HEK293 (cell line): ENCODE measurements around the gene SPRR2B.
"Not testable (repeated sequence)": the region's sequence is repeated elsewhere in the genome, so short reads cannot be mapped to it uniquely, and the experiment has no call there.

Source experiments
- CTCF ChIA-PET: fragments of 350-600 bp; formaldehyde crosslinking; extraction: SDS; loops from one replicate; lab custom pipeline; 2021; ENCODE audit warnings: antibody characterized with exemption; lab: Yijun Ruan, JAX
- POLR2A ChIA-PET: fragments of 300-600 bp; formaldehyde crosslinking; extraction: SDS; loops from one replicate; lab custom pipeline; 2020; ENCODE audit warnings: antibody characterized with exemption, inconsistent platforms; lab: Yijun Ruan, JAX
- H3K27ac ChIP-seq: fragments of 200-500 bp; sonication (Bioruptor generic); 2 replicates; pipeline ENCODE4 v1.5.1; 2014; ENCODE audit warnings: low read depth, low read length, control low read depth, inconsistent platforms; ENCODE audit errors: extremely low read depth
- H3K36me3 ChIP-seq, 2 experiments: fragments of 200-500 bp in 1 of 2; sonication (Bioruptor generic) in 1 of 2; 1 replicate in 1 of 2; 2 replicates in 1 of 2; pipeline ENCODE4 v1.5.1; 2014 to 2017; ENCODE audit warnings: inconsistent platforms in 2 of 2, low read length in 2 of 2; ENCODE audit not compliant: control insufficient read depth in 2 of 2, insufficient read depth in 1 of 2
- H3K4me1 ChIP-seq: fragments of 200-500 bp; sonication (Bioruptor generic); 2 replicates; pipeline ENCODE4 v1.5.1; 2014; ENCODE audit warnings: mild to moderate bottlenecking, low read length, inconsistent platforms; ENCODE audit not compliant: control insufficient read depth, insufficient read depth
- H3K4me3 ChIP-seq: 2 replicates; pipeline ENCODE4 v1.5.1; 2011; ENCODE audit warnings: low read depth, mild to moderate bottlenecking, control low read depth, low read length, moderate library complexity
- H3K9me3 ChIP-seq: fragments of 200-500 bp; sonication (Bioruptor generic); 2 replicates; pipeline ENCODE4 v1.5.1; 2014; ENCODE audit warnings: low read depth, low read length, inconsistent platforms; ENCODE audit not compliant: control insufficient read depth, insufficient read depth
- INSM2 ChIP-seq: fragments of 450-650 bp; formaldehyde crosslinking; IDR thresholded peaks from 2 replicates; pipeline ENCODE4 v1.5.1; 2016; ENCODE audit warnings: missing biosample characterization, missing genetic modification characterization
- KLF7 ChIP-seq: fragments of 450-650 bp; formaldehyde crosslinking; IDR thresholded peaks from 2 replicates; pipeline ENCODE4 v1.5.1; 2016; ENCODE audit warnings: missing biosample characterization, missing genetic modification characterization, borderline replicate concordance
- MYNN ChIP-seq: fragments of 450-650 bp; formaldehyde crosslinking; IDR thresholded peaks from 2 replicates; pipeline ENCODE4 v1.5.1; 2016; ENCODE audit warnings: missing biosample characterization, missing genetic modification characterization, borderline replicate concordance
- SCRT1 ChIP-seq: fragments of 450-650 bp; formaldehyde crosslinking; IDR thresholded peaks from 2 replicates; pipeline ENCODE4 v1.5.1; 2016; ENCODE audit warnings: missing biosample characterization, missing genetic modification characterization, borderline replicate concordance
- TSHZ1 ChIP-seq: fragments of 450-650 bp; formaldehyde crosslinking; IDR thresholded peaks from 2 replicates; pipeline ENCODE4 v1.5.1; 2016; ENCODE audit warnings: missing biosample characterization, missing genetic modification characterization, borderline replicate concordance
- YY2 ChIP-seq: fragments of 450-650 bp; formaldehyde crosslinking; IDR thresholded peaks from 2 replicates; pipeline ENCODE4 v1.5.1; 2016; ENCODE audit warnings: missing biosample characterization, missing genetic modification characterization
- ZNF140 ChIP-seq: fragments of 450-650 bp; formaldehyde crosslinking; IDR thresholded peaks from 2 replicates; pipeline ENCODE4 v1.5.1; 2016; ENCODE audit warnings: missing biosample characterization, missing genetic modification characterization
- ZNF19 ChIP-seq: fragments of 450-650 bp; formaldehyde crosslinking; IDR thresholded peaks from 2 replicates; pipeline ENCODE4; 2016; ENCODE audit warnings: missing biosample characterization, missing genetic modification characterization, low read depth
- ZNF302 ChIP-seq: fragments of 450-650 bp; formaldehyde crosslinking; IDR thresholded peaks from 2 replicates; pipeline ENCODE4 v1.5.1; 2016; ENCODE audit warnings: missing biosample characterization, missing genetic modification characterization, low read depth
- ZNF311 ChIP-seq: fragments of 450-650 bp; formaldehyde crosslinking; IDR thresholded peaks from 2 replicates; pipeline ENCODE4 v1.5.1; 2017; ENCODE audit warnings: missing biosample characterization, missing genetic modification characterization, borderline replicate concordance
- ZNF560 ChIP-seq: fragments of 450-650 bp; formaldehyde crosslinking; IDR thresholded peaks from 2 replicates; pipeline ENCODE4 v1.5.1; 2017; ENCODE audit warnings: missing biosample characterization, missing genetic modification characterization, borderline replicate concordance
- ZNF623 ChIP-seq: fragments of 450-650 bp; formaldehyde crosslinking; IDR thresholded peaks from 2 replicates; pipeline ENCODE4 v1.5.1; 2016; ENCODE audit warnings: missing biosample characterization, missing genetic modification characterization
- ZSCAN4 ChIP-seq: fragments of 450-650 bp; formaldehyde crosslinking; IDR thresholded peaks from 2 replicates; pipeline ENCODE4 v1.5.1; 2017; ENCODE audit warnings: missing biosample characterization, missing genetic modification characterization
- ZXDB ChIP-seq: fragments of 450-650 bp; formaldehyde crosslinking; IDR thresholded peaks from 2 replicates; pipeline ENCODE4 v1.5.1; 2016; ENCODE audit warnings: missing biosample characterization, missing genetic modification characterization
- TF ChIP-seq, protein P1 (sequence below): fragments of 450-650 bp; formaldehyde crosslinking; IDR thresholded peaks from 2 replicates; pipeline ENCODE4 v1.5.1; 2016; ENCODE audit warnings: missing biosample characterization, missing genetic modification characterization

The SPRR2B gene

GRCh38 chr1:153115264-153115663 is 43.9 kb upstream of the SPRR2B start:
- H3K36me3 ChIP-seq, H3K4me3 ChIP-seq, CTCF ChIA-PET, H3K27ac ChIP-seq, H3K4me1 ChIP-seq, H3K9me3 ChIP-seq, POLR2A ChIA-PET: not testable (repeated sequence)

DNA sequence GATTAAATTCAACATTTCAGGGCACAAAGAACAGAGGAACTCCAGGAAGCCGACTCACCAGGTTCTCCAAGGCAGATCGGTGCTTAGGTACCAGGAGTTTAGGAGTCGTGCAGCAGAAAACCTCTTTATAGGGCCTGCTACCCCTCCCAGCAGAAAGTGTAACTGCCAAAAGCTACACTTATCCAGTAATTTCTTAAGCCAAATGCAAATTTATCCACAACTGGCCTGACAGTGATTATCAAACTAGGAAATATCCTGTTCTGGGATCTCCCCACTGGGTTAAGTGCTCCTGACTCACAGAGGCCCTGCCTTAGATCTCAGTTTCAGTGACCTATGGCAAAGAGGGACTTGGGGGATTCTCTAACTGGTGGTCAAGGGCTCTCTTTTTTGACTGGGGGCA is 42.0 kb upstream of the SPRR2B start, which contains the start of gene SPRR2F:
TSS of gene SPRR2F (minus strand) at position 101 of the 400 bp plus-strand sequence. CDS start 783 bp downstream, outside the sequence.
- no peak for TF ChIP-seq ZXDB (tag by site-specific recombination)
- TF ChIP-seq, protein P1, sequence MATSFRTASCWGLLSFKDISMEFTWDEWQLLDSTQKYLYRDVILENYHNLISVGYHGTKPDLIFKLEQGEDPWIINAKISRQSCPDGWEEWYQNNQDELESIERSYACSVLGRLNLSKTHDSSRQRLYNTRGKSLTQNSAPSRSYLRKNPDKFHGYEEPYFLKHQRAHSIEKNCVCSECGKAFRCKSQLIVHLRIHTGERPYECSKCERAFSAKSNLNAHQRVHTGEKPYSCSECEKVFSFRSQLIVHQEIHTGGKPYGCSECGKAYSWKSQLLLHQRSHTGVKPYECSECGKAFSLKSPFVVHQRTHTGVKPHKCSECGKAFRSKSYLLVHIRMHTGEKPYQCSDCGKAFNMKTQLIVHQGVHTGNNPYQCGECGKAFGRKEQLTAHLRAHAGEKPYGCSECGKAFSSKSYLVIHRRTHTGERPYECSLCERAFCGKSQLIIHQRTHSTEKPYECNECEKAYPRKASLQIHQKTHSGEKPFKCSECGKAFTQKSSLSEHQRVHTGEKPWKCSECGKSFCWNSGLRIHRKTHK (tag by site-specific recombination), result no peak
- TF ChIP-seq YY2, result no peak
- TF ChIP-seq ZNF623 (tag by site-specific recombination), result no peak
- TF ChIP-seq ZNF302 (tag by site-specific recombination), result no peak
- TF ChIP-seq ZNF140 (tag by site-specific recombination), result no peak
- TF ChIP-seq ZNF560 (tag by site-specific recombination), result no peak
- TF ChIP-seq MYNN (tag by site-specific recombination), result no peak
- TF ChIP-seq SCRT1 (tag by site-specific recombination), result no peak
- TF ChIP-seq INSM2, result no peak
- TF ChIP-seq ZNF19 (tag by site-specific recombination), result no peak
- no peak for TF ChIP-seq ZNF311
- TF ChIP-seq KLF7 (tag by site-specific recombination), result no peak
- no peak for TF ChIP-seq ZSCAN4
- TF ChIP-seq TSHZ1 (tag by site-specific recombination), result no peak
- CTCF ChIA-PET, result no interaction called here

GRCh38 chr1:153112454-153112853 is 41.0 kb upstream of the SPRR2B start:
- H3K36me3 ChIP-seq, H3K4me1 ChIP-seq, H3K4me3 ChIP-seq, H3K27ac ChIP-seq, H3K9me3 ChIP-seq, POLR2A ChIA-PET: not testable (repeated sequence)
- CTCF ChIA-PET, result interaction anchor here (0.7 kb wide), 1 partner anchor 81 kb away, joined by 3 read pairs; no protein-coding TSS in a partner anchor

More for the DNA sequence above, 42.0 kb upstream of the SPRR2B start, which contains the start of gene SPRR2F:
- POLR2A ChIA-PET, result no interaction called here
- no peaks in the 10 kb centered on the region for H3K4me1 ChIP-seq
- no peaks in the 10 kb centered on the region for H3K9me3 ChIP-seq
- no peak within 1 kb of the TSS for H3K27ac ChIP-seq
- H3K36me3 ChIP-seq, result no peaks in the 10 kb centered on the region
- H3K4me3 ChIP-seq, result no peak within 1 kb of the TSS
